NCI-H2029 treated with DMSO at 0.1 percent for 48 hours (cell line): ENCODE data around the gene LGMN.
"Not testable (repeated sequence)": the region's sequence is repeated elsewhere in the genome, so short reads cannot be mapped to it uniquely, and the experiment has no call there.

ENCODE experiments used
- DNase-seq: peaks from one replicate; lab custom pipeline; 2025; lab: John Stamatoyannopoulos, UW

Gene LGMN

DNA sequence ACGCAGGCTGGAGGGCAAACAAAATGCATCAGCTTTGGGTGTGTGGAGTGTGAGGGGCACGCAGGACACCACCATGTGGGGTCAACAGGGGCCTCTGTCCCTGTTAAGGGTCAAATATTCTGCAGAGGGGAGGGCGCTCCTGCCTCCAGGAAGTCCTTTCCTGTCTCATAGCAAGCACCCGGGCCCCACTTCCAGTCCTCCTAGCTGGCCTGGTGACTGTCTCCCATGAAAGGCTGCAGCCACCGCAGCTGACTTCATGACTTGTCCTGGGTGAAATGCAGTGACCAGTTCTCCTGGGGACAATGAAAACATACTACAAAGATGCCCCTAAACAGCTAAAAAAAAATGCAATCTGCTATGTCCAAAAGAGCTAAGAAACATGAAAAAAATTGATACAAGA, 53.6 kb downstream of the LGMN start:
- no peak for DNase-seq

DNA sequence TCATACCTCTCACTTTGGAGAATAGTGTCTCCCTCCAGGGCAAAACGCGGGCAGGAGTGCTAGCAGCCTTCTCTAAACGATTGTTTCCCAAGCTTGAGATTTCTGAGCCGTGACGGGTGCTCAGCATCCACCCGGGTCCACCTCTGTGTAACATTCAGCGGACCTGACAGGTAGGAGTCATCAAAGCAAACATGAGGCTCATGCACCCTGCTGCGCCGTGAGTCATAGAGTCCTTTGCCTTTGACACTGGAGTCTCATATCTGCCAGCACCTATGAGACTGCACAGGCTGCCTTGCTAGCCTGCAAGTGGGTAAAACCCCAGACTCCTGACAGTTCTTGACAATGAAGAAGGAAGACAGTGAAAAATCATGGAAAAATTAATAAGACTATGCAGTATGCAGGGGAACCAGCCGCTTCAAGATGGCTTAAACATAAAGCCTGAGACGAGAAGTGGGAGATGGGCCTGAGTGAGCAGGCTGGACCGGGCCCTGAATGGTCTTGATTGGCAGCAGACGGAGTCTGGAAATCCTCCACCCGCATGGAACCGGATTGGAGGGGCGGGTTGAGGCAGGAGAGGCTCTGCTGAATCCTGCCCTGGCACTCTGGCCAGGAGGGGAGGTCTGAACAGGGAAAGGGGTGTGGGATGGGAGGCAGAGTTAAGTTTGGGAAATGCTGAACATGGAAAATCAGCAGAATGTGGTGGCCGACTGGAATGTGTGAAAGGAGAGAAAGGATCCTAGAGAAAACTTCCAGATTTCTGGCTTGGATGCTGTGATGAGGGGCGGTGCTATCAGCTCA, 54.2 kb downstream of the LGMN start:
- DNase-seq, result no peak

DNA sequence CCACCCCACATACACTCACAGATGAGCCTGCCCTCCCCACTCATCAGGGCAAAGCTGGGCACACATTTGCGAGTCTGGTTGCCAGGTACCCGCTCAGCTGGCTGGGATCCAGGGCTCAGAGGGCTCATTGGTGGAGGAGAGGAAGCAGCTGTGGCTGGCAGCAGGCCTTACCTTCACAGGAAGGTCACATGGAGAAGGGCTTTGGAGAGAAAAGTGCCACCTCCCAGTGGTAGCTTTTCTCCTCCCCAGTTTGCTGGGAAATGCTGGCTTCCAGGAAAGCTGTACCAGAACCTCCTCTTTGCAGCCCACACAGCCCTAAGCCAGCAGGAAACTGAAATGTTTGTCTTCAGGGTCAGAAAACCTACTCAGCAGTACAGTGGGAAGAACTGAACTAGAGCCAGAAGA, 55.6 kb downstream of the LGMN start:
- peak; percentile 71 for DNase-seq

DNA sequence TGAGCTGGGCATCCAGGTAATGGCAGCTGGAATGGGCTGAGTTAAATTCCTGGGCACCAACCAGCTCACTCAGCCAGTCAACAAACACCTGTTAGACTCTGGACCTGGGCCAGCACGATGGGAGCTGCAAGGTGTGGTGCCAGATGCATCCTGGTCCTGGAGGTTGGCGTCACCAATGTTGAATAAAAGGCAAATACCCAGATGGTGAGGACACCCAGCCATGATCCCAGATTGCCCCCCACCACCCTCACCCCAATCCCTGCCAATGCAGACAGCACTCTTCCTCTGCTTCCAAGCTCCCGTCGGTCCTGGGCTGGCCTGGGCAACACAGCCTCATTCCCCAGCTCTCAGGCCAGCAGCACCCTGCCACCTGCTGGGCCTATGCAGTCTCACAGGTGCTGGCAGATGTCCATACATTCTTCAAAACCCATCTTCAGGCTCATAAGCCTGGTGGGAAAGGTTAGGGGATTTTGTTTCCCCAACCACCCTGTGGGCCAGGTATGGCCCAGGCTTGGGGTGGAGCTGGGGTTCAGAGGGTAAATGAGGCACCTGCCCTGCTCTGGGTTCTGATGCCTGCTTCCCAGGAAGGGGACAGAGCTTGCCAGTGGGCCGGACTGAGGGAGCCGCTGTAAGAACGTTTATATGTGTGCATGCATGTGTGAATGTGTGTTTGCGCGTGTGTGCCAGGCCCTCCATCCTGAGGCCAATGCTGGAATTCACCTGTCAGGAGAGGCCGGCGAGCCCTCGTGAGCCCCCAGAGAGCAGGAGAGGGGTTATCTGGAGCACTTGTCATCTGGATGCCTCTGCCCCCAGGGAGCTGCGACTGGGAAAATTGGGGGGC, 58.0 kb downstream of the LGMN start:
- peak; percentile 47 for DNase-seq

DNA sequence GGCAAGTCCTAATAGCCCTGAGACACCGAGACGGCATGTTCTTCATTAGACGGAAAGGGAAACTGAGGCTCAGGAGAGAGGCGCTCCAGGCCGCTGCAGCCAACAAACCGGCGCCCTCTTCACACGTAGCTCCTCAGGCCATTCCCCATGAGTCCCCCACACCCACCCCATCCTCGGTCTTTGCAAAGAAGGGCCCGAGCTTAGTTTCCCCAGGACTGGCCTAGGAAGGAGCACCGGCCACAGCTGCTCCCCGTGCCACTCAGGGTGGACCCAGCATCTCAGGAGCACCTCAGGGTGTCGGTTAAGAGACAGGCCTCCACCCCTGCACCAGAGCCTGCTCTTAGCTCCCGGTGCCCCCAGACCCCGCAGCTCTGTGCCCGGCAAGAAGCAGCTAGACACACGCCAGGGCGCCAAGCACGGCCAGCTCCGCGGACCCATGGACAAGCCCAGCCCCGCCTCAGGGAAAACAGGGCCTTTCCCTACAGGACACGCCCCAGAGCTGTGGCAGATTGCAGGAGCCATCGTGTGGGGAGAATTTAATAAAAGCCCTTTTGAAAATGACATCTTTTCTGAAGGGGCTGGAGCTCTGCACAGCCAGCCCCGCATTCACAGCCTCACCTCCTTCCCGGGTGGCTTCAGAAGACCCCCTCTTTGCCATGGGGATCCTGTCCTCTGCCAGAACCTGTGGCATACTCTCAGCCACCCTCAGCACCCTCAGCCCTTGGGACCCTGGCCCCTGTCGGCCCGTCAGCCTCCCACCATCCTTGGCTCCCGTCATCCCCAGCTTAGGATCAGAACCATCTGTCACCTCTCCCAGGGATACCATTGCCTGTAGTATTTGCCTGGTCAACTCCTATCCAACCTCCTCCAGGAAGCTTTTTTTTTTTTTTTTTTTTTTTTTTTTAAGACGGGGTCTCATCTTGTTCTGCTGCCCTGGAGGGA, 59.7 kb downstream of the LGMN start:
- DNase-seq, result no peak

DNA sequence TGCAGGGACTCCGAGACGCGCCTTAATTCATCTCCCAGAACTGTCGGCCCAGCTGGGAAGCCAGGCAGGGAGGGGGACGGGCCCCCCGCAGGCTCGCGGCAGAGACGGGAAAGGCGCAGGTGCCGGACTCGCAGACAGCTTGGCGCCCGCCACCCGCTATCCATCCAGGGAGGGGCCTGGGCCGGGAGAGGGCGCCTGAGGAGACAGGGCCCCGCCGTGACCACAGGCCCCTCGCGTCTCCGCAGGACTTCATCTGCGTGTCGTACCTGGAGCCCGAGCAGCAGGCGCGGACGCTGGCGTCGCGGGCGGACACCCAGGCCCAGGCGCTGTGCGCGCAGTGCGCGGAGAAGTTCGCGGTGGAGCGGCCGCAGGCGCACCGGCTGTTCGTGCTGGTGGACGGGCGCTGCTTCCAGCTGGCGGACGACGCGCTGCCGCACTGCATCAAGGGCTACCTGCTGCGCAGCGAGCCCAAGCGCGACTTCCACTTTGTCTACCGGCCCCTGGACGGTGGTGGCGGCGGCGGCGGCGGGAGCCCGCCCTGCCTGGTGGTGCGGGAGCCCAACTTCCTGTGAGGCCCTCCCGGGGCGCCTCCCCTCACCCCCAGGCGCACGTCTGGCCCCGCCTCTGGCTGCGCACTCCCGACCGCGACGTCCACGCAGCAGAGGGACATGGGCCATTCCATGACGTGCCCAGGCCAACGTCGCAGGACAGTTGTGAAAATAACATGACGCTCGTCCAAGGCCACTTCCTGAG, 60.6 kb downstream of the LGMN start:
- no peak for DNase-seq

DNA sequence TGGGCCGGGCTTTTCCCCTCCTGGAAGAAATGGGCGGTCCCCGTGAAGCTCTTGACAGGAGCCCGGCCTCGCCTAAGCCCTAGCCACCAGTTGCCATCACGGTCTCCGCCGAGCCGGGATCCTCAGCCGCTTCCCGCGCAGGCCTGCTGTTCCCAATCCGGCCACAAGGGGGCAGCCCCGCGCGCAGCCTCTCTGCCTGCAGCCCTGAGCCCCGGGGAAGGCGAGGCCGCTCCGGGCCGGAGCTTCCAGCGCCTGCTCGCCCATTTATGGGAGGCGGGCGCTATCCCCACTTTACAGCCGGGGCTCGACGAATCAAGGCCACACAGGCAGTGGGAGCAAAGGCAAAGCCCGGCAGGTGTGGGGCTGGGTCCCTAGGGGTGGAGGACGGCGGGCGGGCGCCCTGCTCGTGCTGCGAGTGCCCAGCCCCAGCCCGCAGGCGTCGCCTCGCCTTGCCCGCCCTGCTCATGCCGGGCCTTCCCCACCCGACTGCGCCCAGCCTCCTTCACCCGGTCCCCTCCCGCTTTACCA, 61.5 kb downstream of the LGMN start:
- DNase-seq, result no peak

DNA sequence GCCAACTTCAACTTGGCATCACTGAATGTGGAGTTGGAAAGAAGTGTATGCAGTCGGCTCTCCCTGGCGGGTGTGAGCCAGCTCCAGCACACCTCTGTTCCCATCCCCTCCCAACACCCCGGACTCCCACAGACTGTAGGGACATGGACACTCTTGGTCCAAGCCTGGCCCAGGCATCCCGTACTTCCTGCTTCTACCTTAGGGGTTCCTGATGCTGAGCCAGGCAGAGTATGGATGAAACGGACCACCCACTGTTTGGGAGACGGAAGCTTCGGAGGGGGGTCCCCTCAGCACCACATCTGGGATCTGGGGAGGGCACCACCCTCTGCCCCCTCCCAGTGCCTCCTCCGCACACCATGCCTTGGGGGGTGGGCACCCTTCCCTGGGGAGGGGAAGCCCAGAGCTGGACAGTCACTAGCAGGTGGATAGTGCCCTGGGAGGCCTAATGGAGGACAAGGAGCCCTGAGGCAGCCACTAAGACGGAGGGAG, 62.0 kb downstream of the LGMN start:
- DNase-seq, result no peak

DNA sequence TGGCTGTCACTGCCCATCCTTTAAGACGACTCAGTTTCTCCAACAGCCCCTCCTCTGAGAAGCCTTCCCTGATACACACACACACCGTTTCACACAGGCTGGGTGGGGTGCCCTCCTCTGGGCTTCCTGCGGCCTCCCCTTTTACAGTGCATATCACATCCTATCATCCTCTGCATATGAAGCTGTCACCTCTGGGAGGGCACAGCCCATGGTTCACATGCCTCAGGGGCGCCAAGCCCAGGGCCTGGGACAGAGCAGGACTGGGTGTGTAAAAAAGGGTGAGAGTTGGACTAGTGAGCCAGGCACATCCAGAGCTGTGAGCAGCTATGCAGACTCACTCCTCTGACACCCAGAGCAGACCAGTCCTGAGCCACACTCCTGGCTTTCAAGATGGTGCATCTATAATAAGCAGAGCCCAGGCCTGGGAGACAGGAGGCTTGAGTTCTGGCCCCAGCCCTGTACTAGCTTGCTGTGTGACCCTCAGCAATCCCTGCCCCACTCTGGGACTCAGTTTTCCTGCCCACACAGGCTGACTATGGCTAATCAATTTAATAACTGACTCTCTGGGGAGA, 62.6 kb downstream of the LGMN start:
- no peak for DNase-seq

DNA sequence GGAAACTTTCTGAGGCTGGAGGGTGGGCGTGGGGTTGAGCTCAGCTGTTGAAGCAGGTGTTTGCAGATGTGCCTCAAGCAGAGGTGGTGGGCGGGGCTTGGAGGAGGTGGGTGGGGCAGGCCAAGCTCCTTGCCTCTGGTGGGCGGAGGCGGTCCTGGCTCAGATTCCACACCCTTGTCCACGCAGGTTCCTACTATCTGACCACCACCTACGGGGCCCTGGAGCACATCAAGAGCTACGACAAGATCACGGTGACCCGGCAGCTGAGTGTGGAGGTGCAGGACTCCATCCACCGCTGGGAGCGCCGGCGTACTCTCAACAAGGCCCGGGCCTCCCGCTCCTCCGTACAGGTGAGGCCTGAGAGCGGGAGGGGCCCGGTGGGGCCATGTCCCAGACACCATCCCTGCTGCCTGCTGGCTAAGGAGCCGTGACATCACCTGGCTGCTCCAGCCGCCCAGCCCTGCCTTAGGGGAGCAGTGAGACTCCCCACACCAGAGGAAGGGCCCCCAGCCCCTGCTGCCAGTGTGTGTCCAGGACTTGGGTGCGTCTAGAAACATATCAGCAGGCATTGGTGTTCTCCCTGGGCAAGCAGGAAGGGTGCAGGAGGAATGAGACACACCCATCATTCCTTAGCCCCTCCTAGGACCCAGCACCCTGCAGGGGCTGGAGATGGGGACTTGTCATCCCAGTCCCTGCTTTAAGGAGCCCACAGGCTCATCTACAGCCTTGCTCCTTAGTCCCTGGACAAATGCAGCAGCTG, 63.4 kb downstream of the LGMN start:
- DNase-seq, result no peak

DNA sequence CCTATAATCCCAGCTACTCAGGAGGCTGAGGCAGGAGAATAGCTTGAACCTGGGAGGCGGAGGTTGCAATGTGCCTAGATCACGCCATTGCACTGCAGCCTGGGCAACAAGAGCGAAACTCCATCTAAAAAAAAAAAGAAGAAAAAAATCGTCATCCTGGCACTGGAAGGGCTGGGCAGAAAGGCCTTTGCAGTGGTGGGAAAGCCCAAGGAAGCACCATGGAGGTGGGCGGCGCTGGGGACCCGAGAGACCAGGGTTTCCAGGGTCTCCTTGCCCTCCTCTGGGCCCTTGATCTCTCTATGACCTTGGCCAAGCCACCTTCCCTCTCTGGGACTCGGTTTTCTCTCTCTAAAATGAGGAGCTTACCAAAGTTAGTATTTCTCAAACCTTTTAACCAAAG, 65.4 kb downstream of the LGMN start:
- DNase-seq, result no peak

DNA sequence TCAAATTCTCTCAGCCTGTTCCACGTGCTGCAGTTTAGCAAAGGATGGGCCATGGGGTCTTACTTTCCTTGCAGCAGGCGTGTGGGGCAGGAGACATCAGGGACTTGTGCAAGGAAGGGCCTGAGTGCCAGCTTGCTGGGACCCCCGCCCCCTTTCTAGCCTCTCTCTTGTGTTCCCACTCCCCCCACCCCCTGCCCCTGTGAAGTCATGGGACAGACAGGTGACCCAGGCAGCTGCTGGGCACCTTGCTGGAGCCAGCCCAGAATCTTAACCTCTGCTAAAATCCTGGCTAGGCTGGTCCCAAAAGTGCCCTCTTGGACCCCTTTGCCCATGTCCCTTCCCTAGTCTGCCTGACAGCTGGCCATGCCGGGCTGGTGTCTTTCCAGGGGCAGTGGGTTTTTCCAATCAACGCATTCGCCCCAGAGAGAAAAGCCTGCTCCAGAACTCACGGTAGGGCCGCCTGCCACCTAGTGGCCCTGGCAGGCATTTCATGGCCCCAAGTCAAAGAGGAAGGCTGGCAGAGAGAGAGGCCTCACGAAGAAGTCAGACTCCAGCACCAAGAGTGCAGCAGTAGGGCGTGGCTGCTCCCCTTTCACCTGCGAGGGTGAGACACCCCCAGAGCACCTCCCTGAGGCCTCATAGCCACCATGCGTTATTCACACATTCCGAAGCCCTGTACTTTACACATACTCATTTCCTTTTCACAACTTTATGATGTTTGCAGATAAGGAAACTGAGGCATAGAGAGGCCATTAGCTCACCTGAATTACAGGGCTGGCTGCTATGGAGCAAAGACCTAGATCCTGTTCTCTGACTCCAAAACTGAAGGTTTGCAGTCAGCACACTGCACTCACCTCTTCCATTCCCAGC, 67.4 kb downstream of the LGMN start:
- DNase-seq, result no peak

DNA sequence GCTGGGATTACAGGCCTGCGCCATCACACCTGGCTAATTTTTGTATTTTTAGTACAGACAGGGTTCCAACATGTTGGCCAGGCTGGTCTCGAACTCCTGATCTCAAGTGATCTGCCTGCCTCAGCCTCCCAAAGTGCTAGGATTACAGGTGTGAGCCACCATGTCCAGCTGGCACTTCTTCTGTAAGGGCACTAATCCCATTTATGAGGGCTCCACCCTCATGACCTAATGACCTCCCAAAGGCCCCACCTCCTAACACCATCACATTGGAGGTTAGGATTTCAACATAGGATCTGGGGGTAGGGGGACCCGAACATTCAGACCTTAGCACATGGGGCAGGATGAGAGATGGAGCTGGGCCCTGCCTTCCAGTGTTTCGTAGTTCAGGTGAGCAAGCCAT, 68.1 kb downstream of the LGMN start:
- not testable (repeated sequence) for DNase-seq

DNA sequence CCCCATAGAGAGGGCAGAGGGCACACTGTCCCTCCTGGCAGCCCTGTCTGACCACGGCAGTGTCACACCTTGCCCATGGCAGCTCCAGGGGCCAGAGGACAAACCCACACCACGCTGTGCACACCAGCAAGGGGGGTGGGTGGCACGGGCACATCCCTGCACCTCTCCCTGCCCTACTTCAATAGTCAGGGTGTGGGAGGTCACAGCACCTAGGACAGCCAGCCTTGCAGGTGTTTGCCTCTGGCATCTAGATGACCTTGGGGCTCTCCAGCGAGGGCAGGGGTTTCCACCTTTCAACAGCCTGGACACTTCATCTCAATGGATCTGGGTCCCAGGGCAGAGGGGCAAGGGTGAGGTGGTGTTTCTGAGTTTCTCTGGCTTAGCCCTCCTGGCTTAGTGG, 69.2 kb downstream of the LGMN start:
- no peak for DNase-seq

DNA sequence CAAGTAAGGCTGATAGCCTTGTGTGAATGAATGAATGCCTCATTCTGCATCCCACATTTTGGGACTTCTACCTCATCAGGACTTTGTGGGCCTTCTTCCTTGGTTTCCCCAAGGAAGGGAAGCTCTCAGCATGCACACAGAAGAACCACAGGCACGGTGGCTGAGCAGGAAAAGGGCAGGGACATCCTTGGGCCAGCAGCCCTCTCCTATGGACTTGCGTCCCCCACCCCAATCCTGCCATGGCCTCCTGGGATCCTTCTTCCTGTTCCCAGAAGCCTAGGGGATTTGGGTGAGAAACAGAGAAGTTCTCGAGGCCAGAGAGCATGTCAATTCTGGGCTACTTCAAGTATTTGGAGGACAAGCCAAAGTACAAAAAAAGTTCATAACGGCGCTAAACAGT, 69.7 kb downstream of the LGMN start:
- DNase-seq, result no peak

DNA sequence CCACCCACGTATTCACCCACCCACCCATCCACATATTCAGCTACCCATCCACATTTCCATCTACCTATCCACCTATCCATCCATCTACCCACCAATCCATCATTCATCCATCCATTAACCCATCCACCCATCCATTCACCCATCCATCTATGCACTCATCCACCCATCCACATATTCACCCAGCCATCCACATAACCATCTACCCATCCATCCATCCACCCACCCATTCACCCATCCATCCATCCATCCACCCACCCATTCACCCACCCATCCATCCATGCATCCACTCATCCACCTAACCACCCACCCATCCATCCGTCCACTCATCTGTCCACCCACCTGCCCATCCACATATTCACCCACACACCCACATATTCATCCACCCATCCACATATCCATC, 70.5 kb downstream of the LGMN start:
- no peak for DNase-seq

DNA sequence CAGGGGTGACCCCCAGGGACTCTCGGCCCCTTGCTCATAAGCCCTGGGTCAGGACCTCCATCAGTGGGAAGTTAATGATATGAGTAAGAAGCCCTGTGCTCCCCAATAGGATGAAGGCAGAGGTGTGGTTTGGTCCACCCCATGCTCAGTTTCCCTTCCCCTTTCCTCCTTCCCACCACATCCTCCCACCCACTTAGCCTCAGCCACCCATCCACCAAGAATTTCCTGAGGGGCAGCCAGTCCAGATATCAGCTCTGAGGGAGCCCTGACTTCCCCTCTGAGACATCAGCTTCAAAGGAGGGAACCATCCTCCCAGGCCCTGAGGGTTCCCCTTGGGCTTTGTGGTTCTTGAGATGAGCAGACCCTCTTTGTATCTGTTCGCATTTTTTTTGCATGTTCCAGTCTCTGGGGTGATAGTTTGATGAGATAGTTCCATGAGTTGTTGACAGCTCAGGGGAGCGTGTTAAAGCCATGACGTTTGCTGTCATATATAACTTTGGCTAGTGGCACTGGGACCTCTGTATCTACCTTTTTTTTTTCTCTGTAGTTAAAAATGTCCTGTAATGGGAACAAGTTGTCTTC, 71.2 kb downstream of the LGMN start:
- no peak for DNase-seq

DNA sequence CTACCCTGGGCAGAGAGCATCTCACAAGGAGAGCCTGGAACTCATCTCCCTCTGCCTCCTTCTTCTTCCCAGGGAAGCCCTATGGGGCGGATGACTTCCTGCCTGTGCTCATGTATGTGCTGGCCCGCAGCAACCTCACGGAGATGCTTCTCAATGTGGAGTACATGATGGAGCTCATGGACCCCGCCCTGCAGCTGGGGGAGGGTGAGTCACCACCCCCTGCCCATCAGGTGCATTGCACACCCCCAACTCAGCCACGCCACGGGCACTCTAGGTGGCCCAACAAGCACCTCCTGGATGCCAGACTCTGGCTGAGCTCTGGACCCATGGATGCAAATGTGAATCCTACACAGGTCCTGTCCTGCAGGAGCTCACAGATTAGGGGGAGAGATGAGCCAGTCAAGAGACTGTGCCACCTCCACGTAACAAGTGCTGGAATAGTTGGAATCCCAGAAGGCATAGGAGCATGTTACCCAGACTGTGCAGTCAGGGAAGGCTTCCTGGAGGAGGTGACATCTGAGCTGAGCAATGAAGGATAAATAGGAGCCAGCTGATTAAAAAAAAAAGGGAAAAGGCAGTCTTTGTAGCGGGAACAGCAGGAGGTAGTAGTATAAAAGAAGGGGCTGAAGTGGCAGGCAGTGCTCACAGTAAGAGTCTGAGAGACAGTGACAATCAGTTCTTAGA, 71.9 kb downstream of the LGMN start:
- DNase-seq, result no peak
